Uterus (tissue), 2 donors: ENCODE data around the gene PIP5KL1.

ENCODE experiments used
- POLR2A ChIP-seq, 2 donors: fragments of 450-650 bp; IDR thresholded peaks; one replicate each; pipeline ENCODE4 v1.6.1; 2016; ENCODE audit warnings: antibody characterized with exemption in 2 of 2, mild to moderate bottlenecking in 1 of 2, moderate library complexity in 1 of 2
- TF ChIP-seq, protein P1 (sequence below), 4 experiments: fragments of 200-600 bp in 2 of 4; fragments of 450-650 bp in 2 of 4; sonication (generic) in 2 of 4; IDR thresholded peaks; one replicate each; pipeline ENCODE4 v1.5.1; 2016 to 2019; ENCODE audit warnings: antibody characterized with exemption in 4 of 4, mild to moderate bottlenecking in 2 of 4, moderate library complexity in 1 of 4

DNA sequence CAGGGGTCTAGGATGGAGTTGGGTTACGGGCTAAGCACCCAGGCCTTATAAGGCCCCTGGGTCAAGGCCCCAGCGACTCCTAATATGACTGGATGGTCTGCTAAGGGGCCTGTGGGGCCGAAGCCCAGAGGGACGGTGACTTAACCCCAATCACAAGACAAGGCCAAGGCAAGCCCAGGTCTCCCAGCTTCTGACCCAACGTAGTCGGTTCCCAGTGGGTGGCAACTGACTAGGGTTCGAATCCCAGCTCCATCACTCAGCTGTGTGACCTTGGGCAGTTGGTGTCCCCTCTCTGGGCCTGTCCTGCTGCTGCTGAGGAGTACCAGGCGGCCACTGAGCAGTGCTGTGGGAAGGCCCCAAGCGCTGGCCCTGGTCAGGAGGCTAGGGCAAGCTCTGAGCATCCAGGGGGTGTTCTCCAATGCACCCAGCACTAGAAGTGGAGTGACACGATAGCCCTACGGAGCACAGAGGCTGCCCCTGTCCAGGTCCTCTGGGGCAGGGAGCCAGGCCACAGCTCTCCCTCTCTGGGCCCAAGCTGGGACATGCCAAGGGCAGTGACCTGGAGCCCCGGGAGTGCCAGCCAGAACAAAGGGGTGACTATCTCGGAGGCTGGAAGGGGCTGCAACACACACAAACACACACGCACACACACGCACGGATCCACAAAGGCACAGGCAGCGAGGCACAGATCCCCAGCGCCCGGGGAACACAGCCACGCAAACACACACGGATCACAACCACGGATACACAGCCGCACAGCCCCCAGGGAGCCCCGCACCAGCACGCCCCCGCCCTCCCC lies 53.6 kb downstream of the PIP5KL1 start:
- TF ChIP-seq, protein P1, sequence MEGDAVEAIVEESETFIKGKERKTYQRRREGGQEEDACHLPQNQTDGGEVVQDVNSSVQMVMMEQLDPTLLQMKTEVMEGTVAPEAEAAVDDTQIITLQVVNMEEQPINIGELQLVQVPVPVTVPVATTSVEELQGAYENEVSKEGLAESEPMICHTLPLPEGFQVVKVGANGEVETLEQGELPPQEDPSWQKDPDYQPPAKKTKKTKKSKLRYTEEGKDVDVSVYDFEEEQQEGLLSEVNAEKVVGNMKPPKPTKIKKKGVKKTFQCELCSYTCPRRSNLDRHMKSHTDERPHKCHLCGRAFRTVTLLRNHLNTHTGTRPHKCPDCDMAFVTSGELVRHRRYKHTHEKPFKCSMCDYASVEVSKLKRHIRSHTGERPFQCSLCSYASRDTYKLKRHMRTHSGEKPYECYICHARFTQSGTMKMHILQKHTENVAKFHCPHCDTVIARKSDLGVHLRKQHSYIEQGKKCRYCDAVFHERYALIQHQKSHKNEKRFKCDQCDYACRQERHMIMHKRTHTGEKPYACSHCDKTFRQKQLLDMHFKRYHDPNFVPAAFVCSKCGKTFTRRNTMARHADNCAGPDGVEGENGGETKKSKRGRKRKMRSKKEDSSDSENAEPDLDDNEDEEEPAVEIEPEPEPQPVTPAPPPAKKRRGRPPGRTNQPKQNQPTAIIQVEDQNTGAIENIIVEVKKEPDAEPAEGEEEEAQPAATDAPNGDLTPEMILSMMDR (IDR thresholded peaks at IDR 0.05): no peak
- no peak for TF ChIP-seq POLR2A (IDR thresholded peaks at IDR 0.05)
